Left colon (tissue), 2 donors: Measurements from ENCODE around the gene FOXD2. TPM values are rescaled to one million over a fixed set of nuclear protein-coding genes. Genes with fewer than 3 reads are reported as not detected.

Experiments
- ATAC-seq: fragments of 200-7000 bp; cut with Tn5 transposase; one replicate; pipeline ENCODE4 v1.9.1; 2020; ENCODE audit warnings: mild to moderate bottlenecking, moderate library complexity
- DNase-seq, 2 donors: peaks; one replicate each; pipeline ENCODE4 v3.0.0-alpha.2; 2020
- intact Hi-C, 2 donors: fragments of 100-400 bp; cut with DNase I in 1 of 2; cut with micrococcal nuclease in 1 of 2; formaldehyde crosslinking; loops; one replicate each; pipeline versions ENCODE4 v1.11.2 to v1.14.0; 2022; cut with DNase I, micrococcal nuclease
- total RNA-seq, 2 donors: library from RNA; stranded (reverse); fragmentation: NEBNext Ultra II Directional; extraction: Animal tissue kit (Norgen Biotek cat#: 25700); gene quantifications; one replicate each; pipeline ENCODE4 v1.2.1, GENCODE V29; 2021
- donor health status: DM: no; HTN: no; CAD: no.
- donor health status: DM: yes; HTN: yes; CAD: no.

FOXD2 gene
- total RNA-seq, 2 donors from 2014 or later = 16.1 to 20.7 TPM

GRCh38 chr1:47482786-47483185 lies 44.9 kb downstream of the FOXD2 start:
- DNase-seq = no peak
- no peak for ATAC-seq
- intact Hi-C loops = no loop called here

GRCh38 chr1:47483651-47484050 lies 45.8 kb downstream of the FOXD2 start:
- ATAC-seq (no peak), DNase-seq (no peak)
- intact Hi-C loops = no loop called here

- ATAC-seq (no peak), DNase-seq (no peak)
- intact Hi-C loops = no loop called here
Observed at GRCh38 chr1:47485817-47486216, 48.0 kb downstream of the FOXD2 start.

- no peak for DNase-seq
- intact Hi-C loops = no loop called here
Observed at GRCh38 chr1:47487332-47487731, 49.5 kb downstream of the FOXD2 start.

GRCh38 chr1:47487850-47488450 lies 50.1 kb downstream of the FOXD2 start:
- DNase-seq = no peak
- ATAC-seq = no peak
- intact Hi-C loops = no loop called here

More at GRCh38 chr1:47487332-47487731, 49.5 kb downstream of the FOXD2 start:
- no peak for ATAC-seq

Other genes starting within 250 kb of the FOXD2 start
- 100 to 1,000 TPM in 1 of 2 donors, 10 to 100 TPM in 1; 32.4 to 107 TPM for gene PDZK1IP1, start 248.0 kb upstream of the FOXD2 start, total RNA-seq
- gene TAL1, start 205.8 kb upstream of the FOXD2 start, total RNA-seq = 1 to 10 TPM; 1.2 to 1.3 TPM
- gene STIL, start 123.9 kb upstream of the FOXD2 start, total RNA-seq = 10 to 100 TPM in 1 of 2 donors, 1 to 10 TPM in 1; 4.7 to 10.7 TPM
- 100 to 1,000 TPM; 216 to 220 TPM for gene CMPK1, start 104.3 kb upstream of the FOXD2 start, total RNA-seq
- not detected for gene FOXE3, start 21.8 kb upstream of the FOXD2 start, total RNA-seq